HepG2 (cell line): Measurements from ENCODE around the gene SNN.

ENCODE experiments used
- CHD2 ChIP-seq: IDR thresholded peaks from 2 replicates; pipeline ENCODE4 v1.6.1; 2011; ENCODE audit warnings: low read depth, low read length, improper control_type of control experiment
- NCOA1 ChIP-seq: sonication (generic); formaldehyde crosslinking; IDR thresholded peaks from 2 replicates; pipeline ENCODE4 v1.9.0; 2021; ENCODE audit warnings: missing genetic modification reagents
- PBX2 ChIP-seq: IDR thresholded peaks from 2 replicates; pipeline ENCODE4 v1.6.1; 2016; ENCODE audit warnings: control low read depth
- POLR2A ChIP-seq, 2 experiments: IDR thresholded peaks; 2 replicates each; pipeline ENCODE4 v1.6.1; 2011; ENCODE audit warnings: low read depth in 2 of 2, low read length in 2 of 2, mild to moderate bottlenecking in 1 of 2, moderate library complexity in 1 of 2; ENCODE audit not compliant: insufficient read depth in 1 of 2
- SIN3A ChIP-seq: IDR thresholded peaks from 2 replicates; pipeline ENCODE4 v1.6.1; 2011; ENCODE audit warnings: low read depth, mild to moderate bottlenecking, control low read depth, low read length, borderline replicate concordance
- ZNF704 ChIP-seq: sonication (generic); formaldehyde crosslinking; IDR thresholded peaks from 2 replicates; pipeline ENCODE4 v1.8.1; 2023; ENCODE audit warnings: mild to moderate bottlenecking, inconsistent platforms, moderate library complexity, missing genetic modification reagents, borderline replicate concordance

- TF ChIP-seq NCOA1 = no peak
- TF ChIP-seq SIN3A = no peak
- no peak for TF ChIP-seq PBX2 (CRISPR knock-in tag)
- TF ChIP-seq POLR2A (IDR thresholded peaks at IDR 0.05; ENCODE audit: insufficient read depth in 1 of 2, low read depth in 2 of 2, low read length in 2 of 2) = no peak
- TF ChIP-seq ZNF704 (CRISPR knock-in tag) = no peak
- TF ChIP-seq CHD2 = no peak
Measured at GRCh38 chr16:11666103-11667055, 1.9 kb upstream of the SNN start.
